Fibroblast of peridontal ligament (primary cell): Measurements from ENCODE around the gene TAGAP.
"Not testable (repeated sequence)": the region's sequence is repeated elsewhere in the genome, so short reads cannot be mapped to it uniquely, and the experiment has no call there.

ENCODE experiments used
- DNase-seq: peaks from one replicate; pipeline ENCODE4 v3.0.0-alpha.2; 2010; ENCODE audit errors: extremely low read depth

The TAGAP gene

DNA sequence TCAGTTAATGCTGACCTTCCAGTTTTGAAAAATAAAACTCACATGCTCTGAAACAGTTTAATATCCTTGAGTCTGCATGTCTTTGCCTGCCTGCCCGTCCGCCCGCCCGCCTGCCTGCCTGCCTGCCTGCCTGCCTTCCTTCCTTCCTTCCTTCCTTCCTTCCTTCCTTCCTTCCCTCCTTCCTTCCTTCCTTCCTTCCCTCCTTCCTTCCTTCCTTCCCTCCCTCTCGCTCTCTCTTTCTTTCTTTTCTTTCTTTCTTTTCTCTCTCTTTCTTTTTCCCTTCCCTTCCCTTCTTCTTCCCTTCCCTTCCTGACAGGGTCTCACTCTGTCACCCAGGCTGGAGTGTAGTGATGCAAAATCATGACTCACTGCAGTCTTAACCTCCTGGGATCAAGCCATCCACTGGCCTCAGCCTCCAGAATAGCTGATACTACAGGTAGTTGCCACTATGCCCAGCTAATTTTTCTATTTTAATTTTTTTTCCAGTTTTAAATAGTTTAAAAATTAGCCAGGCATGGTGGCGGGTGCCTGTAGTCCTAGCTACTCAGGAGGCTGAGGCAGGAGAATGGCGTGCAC lies 34.7 kb downstream of the TAGAP start:
- not testable (repeated sequence) for DNase-seq

DNA sequence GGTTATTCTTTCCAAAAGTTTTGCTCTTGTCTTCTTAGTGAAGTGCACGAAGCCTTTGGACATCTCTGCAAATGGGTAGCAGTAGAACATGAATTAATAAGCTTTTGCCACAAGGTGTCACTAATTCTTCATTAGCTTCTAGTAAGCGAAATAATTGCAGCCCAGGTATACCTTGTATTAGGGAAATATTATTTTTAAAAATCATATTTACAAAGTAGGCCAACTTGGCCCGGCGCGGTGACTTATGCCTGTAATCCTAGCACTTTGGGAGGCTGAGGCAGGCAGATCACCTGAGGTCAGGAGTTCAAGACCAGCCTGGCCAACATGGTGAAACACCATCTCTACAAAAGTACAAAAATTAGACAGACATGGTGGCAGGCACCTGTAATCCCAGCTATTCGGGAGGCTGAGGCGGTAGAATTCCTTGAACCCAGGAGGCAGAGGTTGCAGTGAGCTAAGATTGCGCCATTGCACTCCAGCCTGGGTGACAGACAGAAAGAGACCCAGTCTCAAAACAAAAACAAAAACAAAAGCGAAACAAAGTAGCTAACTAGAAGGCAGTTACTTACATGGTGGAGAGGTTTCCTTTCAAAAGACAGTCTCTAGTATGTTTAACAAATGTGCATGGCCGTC lies 36.0 kb downstream of the TAGAP start:
- DNase-seq, result peak; percentile 10

DNA sequence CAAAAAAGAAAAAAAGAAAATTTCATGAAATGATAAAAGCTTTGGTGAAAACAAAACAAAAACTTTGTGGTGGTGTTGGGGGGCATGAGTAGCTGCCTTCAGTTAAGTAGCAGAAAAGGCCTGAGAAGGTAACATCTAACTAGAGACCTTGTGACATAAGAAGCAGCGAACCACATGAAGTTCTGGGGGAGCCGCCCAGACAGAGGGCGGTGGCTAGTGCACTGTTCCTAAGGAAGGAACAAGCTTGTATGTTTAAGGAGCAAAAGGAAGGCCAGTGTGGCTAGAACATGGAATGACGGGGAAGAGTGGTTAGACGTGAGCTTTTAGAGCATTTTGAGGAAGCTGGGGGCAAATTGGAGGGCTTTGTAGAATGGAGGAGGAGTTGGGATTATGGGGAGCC lies 37.3 kb downstream of the TAGAP start:
- DNase-seq, result no peak

DNA sequence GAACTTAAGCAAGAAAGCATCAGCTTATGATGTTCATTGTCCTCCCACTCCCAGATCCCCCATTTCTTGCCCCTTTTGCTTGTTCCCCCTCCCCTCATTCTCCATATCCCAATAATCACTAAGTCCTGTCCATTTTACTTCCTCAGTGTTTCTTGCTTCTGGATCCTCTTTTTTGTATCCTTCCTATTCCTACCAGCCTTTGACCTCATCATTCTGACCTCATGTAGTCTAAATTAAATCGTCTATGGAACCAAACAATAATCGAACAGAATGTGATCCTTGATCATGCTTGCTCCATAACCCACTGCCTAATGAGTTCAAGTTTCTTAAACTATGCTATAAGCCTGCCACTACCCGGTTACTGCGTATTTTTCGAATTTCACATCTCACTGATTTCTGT lies 39.4 kb downstream of the TAGAP start:
- no peak for DNase-seq

DNA sequence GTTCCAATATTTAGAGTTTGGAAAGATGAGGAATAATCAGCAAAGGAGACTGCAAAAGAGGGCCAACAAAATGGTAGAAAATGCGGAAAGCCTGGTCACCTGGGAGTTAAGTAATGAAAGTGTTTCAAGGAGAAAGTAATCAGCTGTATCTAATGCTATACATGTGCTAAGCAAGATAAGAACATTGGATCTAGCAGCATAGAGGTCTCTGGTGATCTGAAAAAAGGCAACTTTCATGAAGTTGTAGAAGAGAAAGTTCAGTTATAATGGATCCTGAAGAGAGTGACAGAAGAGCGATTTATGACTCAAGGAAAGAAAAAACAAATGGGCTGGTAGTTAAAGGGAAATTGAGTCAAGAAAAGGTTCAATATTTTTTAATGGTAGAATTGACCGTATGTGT lies 40.2 kb downstream of the TAGAP start:
- no peak for DNase-seq

DNA sequence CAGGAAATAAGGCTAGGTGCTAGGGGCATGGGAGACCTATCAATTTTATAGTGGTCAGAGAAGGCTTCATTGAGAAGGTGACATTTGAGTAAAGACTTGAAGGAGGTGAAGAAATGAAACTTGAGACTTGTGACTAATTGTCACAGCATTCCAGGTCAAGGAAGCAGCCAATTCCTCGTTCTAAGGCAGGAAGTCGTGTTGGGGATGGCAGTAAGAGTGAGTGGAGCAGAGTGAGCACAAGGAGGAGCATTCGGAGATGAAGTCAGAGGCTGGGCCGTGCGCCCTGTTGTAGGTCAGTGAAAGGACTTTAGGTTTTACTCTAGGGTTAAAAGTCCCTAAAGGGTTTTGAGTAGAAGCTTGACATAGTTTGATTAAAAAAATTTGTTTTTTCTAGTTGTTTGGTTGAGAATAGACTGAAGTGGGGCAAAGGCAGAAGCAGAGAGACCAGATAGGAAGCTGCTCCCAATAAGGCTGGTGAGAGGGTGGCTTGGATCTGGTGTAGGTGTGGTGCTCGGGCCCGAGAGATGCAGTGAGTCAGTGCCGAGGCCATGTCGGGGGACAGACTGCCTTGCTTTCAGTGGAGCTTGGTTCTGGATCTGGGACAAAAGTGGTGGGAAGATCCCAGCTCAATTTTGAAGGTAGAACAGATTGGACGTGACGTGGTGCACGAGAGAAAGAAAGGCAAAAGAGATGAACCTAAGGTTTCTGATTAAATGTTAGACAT lies 42.2 kb downstream of the TAGAP start:
- no peak for DNase-seq

DNA sequence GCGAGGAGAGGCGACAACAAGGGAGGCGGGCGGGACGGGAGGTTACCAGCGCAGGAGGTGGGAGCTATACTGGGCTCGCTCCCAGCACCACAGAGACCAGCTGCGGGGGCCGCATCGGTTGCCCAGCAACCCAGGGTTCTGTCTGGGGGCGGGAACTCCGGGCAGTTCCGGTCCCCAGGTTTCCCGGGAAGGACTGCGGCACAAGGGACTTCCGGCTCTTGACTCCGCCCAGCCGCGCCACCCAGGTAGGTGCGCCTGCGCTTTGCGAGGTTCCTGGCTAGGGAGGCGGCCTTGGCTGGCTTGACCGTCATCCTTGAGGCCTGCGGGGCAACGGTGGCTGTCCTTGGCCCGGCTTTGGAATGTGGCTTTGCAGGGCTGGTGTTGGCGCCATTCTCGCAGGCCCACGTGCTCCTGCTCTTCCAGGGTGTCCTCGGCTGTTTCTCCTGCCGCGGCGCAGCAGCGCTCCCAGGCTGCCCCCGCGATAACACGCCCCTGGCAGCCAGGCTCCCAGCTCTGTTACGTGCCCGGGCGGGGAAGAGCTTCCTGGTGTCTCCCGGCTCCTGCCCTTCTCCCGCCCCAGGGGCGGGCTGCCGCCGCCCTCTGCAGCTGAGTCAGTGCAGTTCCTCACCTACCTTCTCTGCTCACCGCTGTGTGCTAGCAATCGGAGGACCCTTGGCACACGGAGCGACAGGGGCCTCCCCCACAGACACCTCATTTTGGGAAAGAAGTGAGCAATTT lies 45.0 kb downstream of the TAGAP start, which contains the start of gene RSPH3:
Gene RSPH3 (minus strand): TSS at position 537 of the 738 bp plus-strand sequence. CDS start 652 bp downstream, outside the sequence.
- DNase-seq, result peak; percentile 80

DNA sequence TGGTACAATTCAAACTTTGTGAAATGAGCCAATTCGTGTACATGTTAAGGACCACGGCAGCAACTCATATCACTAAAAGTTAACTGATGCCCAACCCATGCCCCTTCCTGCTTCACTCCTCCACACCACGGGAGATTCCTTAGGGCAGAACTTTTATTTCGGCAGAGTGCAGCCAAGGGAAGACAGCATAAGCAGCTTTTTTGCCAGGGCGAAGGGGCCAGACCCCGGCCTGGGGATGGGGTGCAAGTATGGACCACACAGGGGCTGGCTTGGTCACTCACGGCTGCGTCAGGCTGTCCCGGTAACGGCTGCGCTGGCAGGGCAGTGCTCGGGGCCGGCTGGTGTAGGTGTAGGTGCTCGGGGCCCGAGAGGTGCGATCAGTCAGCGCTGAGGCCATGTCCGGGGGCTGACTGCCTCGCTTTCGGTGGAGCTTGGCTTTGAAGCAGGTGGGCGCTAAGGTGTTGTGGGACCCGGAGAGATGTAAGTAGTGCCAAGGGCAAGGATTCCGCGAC lies 45.6 kb downstream of the TAGAP start:
- peak; percentile 16 for DNase-seq

DNA sequence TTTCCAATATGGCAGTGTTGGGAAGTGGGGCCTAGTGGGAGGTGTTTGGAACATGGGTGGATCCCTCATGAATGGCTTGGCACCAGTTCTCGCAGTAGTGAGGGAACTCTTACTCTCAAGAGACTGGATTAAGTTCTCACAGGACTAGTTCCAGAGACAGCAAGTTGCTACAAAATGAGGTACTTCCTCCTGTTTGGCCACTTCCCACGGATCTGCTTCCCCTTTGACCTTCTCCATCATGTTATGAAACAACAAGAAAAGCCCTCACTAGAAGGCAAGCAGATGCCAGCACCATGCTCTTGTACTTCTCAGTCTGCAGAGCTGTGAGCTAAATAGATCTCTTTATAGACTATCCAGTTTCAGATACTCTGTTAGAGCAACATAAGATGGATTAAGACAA lies 47.9 kb downstream of the TAGAP start:
- no peak for DNase-seq

DNA sequence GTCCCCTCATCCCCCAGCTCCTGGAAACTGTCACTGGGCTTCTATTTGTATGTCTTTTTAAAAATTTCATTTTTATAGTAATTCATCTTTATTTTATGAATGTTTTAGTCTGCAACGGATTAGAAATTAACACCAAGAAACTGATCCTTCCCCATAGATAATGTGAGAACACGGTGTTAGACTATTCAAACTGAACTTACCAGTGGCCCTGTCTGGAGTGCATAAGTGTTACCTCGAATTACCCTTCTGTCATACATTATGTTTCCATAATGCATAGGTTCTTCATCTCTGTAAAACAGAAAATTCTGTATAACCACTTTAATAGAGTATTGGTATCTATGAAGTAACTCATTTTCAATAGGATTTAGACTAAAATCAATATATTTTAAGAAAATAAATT lies 51.2 kb downstream of the TAGAP start:
- DNase-seq, result no peak

DNA sequence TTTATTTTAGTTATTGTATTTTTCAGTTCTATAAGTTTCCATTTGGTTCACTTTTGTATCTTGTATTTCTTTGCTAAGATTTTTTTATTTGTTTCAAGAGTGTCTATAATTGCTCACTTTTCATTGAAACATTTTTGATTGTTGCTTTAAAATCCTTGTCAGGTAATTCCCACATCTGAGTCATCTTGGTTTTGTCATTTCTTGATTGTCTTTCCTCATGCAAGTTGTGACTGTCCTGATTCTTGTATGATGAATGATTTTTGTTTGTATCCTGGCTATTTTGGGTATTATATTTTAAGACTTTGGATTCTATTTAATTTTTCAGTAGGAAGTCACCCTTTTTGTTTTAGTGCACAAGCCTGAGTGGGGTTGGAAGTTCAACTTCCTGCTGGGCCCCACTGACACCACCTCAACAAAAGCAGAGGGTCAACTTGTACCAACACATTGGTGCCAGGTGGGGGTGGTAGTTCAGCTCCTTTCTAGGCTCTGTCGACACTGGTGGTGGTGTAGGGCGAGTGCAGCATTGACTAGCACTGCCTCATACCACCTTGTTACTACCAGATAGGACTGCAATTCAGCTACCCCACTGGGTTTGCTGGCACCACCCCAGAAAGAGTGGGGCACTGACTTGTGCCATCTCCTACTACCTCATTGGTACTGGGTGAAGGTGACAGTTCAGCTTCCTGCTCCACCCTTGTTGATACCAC lies 53.6 kb downstream of the TAGAP start:
- DNase-seq, result no peak

DNA sequence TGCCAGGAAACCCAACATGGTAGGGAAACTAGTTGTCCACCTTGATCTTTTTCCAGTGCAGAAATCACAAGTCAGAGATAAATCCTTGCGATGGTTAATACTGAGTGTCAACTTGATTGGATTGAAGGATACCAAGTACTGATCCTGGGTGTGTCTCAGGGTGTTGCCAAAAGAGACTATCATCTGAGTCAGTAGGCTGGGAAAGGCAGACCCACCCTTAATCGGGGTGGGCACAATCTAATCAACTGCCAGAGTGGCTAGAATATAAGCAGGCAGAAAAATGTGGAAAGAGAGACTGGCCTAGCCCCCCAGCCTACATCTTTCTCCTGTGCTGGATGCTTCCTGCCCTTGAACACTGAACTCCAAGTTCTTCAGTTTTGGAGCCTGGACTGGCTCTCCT lies 55.1 kb downstream of the TAGAP start:
- DNase-seq, result not testable (repeated sequence)

DNA sequence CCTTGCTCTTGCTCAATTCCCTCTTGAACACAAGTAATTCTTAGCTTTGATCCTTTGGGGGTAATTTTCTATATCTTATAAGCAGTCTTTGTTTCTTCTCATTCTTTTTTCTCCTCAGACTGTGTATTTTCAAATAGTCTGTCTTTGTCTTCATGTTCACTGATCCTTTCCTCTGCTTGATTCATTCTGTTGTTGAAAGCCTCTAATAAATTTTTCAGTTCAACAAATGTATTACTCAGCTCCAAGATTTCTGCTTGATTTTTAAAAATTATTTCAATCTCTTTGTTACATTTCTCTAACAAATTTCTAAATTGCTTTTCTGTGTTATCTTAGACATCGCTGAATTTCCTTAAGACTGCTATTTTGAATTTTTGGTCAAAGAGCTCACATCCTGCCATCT lies 56.3 kb downstream of the TAGAP start:
- DNase-seq, result no peak

DNA sequence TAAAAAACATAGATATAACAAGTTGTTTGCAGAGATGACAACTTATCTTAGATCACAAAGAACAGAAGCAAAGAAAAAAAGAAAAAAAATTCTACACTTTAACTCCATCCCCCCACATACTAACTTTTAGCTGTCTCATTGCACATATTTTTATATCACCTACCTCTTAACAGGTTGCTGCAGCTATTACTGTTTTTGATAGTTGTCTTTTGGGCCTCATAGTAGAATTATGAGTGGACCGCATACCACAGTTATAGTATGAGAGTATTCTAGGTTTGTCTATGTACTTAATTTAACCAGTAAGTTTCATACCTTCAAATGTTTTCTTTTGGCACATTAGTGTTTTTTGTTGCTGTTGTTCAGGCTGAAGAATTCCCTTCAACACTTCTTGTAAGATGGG lies 57.1 kb downstream of the TAGAP start:
- DNase-seq, result no peak
